OCI-LY3 (cell line): ENCODE results near the gene USP6.
"Not testable (repeated sequence)": the region's sequence is repeated elsewhere in the genome, so short reads cannot be mapped to it uniquely, and the experiment has no call there.

ENCODE experiments used
- EZH2phosphoT487 ChIP-seq: fragments of 200-600 bp; shearing (Covaris generic); IDR thresholded peaks from 2 replicates; pipeline ENCODE4 v1.6.1; 2018; ENCODE audit warnings: antibody characterized with exemption, mixed run types, low read depth
- TF ChIP-seq, protein P1 (sequence below): fragments of 200-600, 300-600 bp; sonication (generic); IDR thresholded peaks from 2 replicates; pipeline ENCODE4 v1.5.1; 2014; ENCODE audit warnings: antibody characterized with exemption, low read length, low read depth

- TF ChIP-seq, protein P1, sequence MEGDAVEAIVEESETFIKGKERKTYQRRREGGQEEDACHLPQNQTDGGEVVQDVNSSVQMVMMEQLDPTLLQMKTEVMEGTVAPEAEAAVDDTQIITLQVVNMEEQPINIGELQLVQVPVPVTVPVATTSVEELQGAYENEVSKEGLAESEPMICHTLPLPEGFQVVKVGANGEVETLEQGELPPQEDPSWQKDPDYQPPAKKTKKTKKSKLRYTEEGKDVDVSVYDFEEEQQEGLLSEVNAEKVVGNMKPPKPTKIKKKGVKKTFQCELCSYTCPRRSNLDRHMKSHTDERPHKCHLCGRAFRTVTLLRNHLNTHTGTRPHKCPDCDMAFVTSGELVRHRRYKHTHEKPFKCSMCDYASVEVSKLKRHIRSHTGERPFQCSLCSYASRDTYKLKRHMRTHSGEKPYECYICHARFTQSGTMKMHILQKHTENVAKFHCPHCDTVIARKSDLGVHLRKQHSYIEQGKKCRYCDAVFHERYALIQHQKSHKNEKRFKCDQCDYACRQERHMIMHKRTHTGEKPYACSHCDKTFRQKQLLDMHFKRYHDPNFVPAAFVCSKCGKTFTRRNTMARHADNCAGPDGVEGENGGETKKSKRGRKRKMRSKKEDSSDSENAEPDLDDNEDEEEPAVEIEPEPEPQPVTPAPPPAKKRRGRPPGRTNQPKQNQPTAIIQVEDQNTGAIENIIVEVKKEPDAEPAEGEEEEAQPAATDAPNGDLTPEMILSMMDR: not testable (repeated sequence)
- not testable (repeated sequence) for TF ChIP-seq EZH2phosphoT487
These were observed 59.2 kb downstream of the USP6 start for GRCh38 chr17:5175027-5175426.
